GM21360 (cell line): ENCODE results near the gene HEY2.
"Not testable (repeated sequence)": the region's sequence is repeated elsewhere in the genome, so short reads cannot be mapped to it uniquely, and the experiment has no call there.

Experiments
- ATAC-seq: cut with Tn5 transposase; IDR thresholded peaks from one replicate; pipeline ENCODE4 v1.9.1; 2021; ENCODE audit warnings: mild to moderate bottlenecking, moderate library complexity; ENCODE audit not compliant: unreplicated experiment

Gene HEY2

DNA sequence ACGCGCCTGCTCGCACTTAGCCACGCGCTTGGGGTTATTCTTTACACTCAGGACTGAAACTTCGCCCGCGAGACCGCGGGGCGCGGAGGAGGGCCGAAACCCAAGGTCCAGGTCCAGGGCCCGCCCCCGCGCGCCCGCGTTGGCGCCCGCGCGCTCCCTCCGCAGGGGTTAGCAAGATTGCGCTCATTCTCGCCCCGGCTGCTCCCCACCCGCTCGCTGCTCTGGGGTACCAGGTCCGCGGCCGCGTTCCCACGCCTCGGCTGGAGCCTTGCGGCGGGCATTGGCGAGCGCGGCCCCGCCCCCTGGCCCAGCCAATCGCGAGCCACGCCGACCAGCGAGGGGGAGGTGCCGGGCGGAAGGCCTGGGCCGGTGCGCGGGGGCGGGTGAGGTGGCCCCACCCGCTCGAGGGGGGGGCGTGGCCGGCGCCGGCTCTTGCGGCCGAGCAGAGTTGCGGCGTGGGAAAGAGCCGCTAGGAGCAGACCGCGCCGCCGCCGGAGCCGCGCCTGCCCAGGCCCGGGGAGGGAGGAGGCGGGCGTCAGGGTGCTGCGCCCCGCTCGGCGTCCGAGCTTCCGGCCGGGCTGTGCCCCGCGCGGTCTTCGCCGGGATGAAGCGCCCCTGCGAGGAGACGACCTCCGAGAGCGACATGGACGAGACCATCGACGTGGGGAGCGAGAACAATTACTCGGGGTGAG is at the start of gene HEY2:
Gene HEY2 (plus strand): TSS at position 460 of the 692 bp plus-strand sequence. CDS start 145 bp downstream, at position 605.
- ATAC-seq, result peak; percentile 82

DNA sequence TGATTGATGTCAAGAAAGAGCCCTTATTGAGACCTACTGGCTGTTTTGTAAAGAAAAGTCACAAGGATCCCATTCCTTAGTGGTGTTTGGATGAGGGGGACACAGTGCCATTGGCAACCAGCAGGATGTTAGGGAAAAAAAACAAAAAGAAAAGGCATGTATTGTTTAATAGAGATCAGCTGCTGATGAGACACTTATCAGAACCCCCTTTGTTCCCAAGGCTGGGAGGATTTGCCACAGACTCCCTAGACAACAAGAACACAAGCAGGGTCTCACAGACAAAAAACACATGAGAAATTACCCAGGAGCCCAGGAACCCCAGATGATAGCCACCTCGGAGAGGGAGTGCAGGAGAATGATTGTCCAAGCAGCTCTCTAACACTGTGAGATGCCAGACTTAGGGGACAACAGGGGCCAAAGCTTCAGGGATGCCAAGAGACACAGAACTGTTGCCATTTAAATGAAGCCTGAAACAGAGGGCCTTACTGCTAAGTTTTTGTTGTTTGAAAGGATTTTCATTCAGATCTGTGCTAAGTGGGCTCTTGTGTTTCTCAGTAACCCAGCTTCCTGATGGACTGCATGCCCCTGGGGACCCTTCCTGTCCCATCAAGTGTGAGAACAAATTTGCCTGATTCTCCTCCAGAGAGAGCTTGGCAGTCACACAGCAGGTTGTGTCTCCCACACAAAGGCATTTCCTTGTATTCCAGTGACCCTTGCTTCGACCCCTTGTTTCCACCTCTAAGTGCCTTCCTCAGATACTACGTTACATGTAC is 48.7 kb upstream of the HEY2 start:
- no peak for ATAC-seq

DNA sequence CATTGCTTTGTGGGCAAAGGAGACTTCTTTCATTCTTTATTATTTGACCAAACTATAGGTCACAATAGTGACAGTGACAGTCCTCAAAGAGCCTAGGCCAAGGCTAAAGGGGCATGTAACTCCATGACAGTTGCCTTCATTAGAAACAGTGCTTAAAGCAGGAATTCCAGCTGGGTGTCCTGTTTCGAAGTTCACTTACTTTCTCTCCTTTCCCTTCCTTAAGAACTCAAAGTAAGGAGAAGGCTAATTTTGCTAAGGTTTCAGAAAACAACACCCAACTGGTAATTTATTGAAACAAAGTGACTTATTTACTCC is 48.1 kb upstream of the HEY2 start:
- ATAC-seq, result no peak

DNA sequence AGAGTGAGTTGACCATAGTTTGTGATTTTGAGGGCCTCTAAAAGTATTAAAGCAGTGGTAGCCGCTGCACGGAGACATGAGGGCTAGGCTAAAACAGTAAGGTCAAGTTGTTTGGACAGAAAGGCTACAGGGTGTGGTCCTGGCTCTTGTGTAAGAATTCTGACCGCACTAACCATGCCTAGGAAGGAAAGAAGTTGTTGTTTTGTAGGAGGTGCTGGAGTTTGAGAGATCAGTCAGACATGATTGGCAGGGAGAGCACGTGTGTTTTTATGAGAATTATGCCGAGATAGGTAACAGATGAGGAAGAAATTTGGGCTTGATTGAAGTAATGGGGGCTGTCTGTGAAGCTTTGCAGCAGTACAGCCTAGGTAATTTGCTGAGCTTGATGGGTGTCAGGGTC is 45.5 kb upstream of the HEY2 start:
- ATAC-seq, result not testable (repeated sequence)

DNA sequence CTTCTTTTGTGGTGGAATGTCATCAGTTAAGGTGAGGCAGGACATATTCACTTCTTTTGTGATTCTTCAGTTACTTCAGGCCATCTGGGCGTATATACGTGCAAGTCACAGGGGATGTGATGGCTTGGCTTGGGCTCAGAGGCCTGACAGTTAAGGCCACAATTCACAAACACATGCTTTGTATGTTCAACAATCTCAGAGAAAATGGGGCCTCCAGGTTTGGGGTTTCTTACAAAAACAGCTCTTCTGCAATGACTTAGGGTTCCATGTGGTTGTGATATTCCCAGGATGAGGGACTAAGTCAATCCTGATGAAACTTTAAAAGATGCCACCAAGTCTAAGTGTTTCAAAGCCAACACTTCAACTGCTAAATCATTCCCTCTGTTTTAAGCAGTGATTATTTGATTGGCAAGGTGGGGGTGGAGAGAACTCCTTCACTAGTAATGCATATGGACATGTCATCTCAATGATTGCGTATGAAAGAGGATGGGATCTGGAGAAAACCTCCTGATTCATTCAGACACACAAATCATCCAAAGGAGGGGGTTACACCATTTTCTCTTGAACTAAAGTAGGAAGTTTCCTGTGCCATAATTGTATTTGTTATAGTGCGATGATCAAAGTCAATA is 41.7 kb upstream of the HEY2 start:
- ATAC-seq, result no peak

DNA sequence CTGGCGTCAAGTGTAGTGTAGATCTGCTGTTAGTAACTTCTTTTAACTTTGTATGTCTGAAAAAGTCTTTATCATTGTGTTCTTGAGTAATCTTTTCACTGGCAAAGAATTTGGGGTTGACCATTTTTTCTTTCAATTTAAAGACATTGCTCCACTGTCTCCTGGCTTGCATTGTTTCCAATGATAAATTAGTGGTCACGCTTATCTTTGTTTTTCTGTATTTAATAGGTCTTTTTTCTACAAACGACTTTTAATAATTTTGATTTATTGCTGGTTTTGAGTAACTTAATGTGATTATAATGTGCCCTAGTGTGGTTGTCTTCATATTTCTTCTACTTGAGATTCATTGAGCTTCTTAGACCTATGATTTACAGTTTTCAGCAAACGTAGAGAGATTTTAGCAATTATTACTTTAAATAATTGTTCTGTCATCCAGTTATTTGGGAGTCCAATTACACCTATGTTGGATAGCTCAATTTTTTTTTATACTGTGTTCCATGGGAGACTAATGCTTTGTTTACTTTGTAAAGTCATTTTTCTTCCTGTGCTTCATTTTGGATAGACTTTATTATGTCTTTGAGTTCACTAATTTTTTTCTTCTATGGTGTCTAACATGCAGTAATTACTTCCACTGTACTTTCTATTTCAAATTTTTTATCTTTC is 38.3 kb upstream of the HEY2 start:
- ATAC-seq, result no peak

DNA sequence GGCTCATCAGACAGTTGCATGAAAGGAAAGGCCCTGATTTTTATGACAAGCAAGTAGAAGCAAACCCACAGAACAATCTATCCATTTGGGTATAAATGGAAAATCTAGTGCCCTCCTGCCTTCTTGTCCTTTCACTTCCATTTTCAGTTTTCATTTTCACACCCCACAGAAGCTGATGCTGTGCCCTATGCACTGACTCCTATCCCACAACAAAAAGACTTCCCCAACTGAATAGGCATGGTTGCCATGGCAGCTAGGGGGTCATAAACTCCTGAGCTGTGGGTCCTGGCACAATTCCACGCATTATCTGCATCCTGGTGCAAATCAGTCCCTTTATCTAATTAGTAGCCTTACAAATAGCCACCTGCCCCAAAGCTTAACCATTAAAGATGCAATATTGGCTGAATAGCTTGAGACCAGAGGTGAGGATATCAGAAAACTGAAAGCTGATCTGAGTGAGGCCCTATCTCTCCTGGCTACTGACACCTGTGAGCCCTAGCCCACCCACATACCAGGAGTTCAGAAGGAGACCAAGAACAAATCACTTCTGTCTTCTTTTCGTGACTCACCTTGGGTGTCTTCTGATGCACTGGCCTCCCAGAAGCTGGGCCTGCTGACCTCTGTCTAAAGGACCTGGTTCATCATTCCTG is 34.9 kb upstream of the HEY2 start:
- peak; percentile 56 for ATAC-seq

DNA sequence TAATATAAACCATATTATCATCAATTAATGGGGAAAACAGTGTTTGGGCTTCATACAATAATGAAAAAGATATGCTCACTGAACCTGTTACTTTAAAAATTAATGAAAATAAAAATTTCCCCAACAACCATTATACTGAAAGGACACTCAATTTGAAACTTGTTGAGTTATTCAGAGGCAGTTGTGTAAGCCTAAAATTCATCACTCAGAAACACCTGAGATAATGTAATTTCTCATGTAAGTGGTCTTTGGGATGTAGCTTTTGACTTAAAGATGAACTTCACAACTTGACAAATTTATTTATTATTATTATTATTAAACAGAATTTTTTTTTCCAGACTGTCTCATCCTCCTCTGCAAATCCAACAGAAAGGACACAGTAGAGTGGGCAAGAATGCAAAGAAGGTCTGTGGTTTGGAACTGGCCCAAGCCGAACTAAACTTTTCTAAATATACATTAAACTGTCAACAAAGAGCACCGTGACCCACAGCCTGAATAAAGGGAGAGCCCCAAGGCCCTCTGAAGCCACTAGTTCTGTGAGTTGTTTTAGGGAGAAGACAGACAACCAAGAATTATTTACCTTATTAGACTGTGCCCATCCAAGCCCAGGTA is 32.2 kb upstream of the HEY2 start:
- peak; percentile 87 for ATAC-seq

DNA sequence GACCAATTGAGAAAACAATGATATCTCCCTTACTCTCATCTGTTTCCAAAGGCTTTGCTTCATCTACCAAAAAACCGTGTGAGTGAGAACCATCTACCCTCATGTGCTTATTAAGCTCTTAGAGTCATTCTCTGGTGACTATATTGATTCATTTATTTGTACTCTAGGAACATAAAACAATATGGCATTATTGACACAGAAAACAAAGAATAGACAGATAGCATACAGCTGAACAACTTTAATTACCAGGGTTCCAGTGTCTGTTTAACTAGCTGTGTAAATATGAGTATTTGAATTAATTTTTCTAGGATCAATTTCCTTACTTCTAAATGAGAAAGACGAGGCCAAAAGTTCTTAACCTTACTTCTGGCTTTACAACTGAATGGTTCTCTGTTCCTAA is 31.3 kb upstream of the HEY2 start:
- no peak for ATAC-seq

DNA sequence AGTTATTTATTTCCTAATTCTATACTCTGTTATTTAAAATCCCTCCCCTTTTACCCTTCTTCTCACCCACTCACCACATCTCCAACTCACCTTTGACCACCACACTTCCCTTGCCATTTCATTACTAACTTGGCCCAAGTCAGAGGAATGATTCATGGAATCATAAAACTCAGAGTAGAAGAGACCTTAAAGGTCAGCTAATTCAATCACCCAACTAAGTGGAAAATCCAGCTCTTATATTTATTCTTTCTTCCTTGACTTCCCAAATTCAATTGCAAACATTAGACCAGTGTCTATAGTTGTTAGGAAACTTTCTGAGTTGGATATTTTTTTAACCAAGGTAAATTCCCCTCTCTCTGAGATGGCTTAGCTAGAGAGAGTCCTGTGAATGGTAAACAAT is 26.5 kb upstream of the HEY2 start:
- ATAC-seq, result no peak

DNA sequence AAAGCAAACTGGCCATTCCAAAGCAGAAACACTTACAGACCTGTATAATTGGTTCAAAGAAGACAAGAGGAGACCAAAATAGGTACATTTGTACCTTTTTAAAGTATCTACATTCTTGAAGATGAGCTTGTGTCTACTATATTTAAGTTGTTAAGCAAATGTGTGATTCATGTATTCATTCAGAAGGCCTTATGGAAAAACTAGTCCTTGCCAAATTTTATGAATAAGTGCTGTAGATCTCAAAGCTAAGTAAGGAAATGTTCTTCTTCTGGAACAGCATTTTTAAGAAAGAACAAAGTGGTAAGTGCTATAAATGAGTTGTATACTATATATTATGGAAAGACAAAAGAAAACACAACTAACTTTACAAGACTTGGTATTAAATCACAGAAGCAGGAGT is 22.2 kb upstream of the HEY2 start:
- ATAC-seq, result no peak

DNA sequence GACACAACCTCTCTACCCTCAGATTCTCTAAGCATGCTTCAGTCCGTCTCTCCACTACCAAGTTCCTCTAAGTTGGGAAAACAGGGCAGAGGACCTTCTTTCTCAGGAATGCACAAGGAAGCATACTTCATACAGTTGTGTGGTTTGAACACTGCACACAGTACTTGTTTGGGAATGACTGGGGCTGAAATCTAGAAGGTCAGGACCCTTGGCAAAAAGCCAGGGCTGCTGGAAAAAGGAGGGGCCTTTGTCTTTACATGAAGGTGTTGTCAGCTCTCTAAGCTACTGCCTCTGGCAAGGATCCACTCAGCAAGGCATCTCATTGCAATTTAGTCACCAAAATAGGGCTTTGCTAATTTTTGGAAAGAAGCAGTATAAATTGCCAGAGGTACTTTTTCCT is 20.7 kb upstream of the HEY2 start:
- ATAC-seq, result no peak

DNA sequence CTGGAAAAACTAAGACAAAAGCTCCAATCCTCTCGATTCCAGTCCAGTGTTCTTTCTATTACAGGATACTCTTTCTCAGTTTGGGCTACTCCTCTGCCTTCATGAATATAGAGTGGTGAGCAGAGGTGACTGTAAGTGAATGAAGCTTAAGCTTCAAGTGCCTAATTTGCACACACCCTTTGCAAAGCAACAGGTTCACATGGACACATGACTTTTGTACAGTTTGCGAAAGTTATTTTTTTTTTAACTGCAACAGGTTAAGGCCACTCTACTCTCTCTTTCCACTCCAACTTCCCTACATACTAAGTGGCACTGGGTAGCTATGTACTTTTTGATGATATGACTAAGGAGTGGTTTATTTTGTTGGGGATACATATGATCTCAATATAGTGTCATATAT is 19.4 kb upstream of the HEY2 start:
- ATAC-seq, result no peak

DNA sequence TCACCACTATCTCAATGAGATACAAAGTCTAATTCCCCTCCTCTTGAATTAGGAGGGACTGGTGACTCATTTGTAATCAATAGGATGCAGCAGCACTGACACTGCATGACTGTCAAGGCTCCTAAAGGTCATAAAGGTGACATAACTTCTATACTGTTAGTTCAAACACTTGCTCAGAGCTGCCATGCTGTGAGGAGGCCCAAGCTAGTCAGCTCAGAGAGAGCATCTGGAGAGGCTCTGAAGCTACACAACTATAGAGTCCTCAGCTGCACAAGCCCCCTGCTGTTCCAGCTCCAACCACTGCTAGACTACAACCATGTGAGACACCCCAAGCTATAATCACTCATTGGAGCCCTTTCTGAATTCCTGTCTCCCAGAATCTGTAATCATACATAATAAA is 17.0 kb upstream of the HEY2 start:
- no peak for ATAC-seq

DNA sequence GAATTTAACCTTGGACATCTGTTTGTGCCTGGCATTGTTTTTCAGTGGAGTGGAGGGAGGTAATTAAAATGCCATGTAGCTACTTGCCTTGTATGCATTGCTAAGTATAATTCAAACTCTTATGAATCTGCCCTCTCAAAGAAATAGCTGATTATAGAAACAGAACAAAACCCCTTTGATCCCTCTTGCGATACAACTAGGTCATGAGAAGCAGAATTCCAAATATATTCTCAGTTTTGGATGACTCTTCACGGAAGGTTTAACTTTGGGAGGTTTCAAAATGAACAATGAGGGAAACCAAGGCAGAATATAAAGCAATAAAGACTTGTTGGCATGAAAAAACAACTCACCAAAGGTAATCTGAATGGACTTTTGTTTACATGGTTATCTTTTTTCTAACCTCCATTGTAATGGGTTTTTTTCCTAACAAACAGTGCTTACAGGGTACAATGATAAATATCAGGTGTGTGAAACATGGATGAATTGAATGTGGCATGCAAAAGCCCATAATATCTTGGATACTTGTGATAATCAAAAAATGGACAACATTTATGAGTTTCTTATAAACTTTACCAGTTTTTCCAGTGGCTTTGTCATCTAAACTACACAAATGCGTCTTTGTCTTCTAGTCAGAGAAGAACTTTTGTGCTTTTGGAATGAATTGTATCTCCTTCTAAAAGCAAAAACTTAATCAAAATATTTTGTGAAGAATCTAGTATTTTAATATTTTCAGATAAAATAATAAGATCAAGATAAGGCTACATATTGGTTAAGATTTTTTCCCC is 15.7 kb upstream of the HEY2 start:
- no peak for ATAC-seq

DNA sequence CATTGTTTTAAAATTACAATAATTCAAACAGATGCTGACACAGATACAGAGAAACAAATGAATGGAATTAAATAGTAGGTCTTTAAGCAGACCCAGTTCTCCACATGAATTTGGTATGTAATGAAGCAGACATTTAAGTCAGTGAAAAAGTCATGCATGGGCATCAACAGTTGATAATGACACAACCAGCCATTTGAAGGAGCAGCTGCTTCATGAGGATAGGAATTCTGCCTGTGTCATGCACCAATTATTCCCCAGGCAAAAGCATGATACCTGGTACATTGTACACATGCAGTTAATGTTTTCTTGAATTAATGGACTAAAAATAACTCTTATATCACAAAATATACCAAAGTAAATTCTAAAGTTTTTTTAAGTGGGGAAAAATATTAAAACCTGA is 11.2 kb upstream of the HEY2 start:
- ATAC-seq, result no peak

DNA sequence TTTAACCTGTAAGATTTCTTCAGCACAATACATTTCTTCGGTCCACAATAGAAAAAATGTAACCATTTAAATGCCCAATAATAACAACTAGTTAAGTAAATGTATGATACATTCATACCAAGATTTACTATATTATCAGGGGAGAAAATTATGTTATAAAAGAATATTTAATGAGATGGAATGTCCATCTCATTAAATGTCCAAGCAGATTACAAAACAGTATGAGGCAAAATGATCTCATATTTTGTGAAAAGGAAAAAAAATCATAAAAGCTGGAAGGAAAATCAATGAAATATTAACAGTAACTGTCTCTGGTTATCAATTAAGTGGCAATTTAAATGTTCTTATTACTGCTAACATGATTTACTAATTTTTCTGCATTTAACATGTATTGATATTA is 10.1 kb upstream of the HEY2 start:
- ATAC-seq, result no peak

DNA sequence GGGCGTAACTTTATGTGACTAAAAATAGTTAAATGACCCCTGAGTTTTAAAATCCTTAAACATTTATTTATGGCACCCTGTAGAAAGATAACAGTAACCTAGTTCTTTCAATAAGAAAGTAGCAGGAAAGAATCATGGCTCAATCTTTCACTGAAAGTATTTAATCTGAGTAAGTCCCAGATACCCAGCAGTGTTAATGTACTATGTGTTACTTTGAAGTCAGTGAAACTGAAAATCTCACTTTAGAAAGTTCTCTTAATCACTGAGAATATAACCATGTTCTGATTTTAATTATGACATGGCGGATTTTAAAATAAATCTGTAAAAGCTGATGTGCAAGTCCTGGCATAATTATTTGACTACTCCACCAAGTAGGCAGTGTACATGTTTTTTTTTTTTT is 8.1 kb upstream of the HEY2 start:
- ATAC-seq, result no peak

DNA sequence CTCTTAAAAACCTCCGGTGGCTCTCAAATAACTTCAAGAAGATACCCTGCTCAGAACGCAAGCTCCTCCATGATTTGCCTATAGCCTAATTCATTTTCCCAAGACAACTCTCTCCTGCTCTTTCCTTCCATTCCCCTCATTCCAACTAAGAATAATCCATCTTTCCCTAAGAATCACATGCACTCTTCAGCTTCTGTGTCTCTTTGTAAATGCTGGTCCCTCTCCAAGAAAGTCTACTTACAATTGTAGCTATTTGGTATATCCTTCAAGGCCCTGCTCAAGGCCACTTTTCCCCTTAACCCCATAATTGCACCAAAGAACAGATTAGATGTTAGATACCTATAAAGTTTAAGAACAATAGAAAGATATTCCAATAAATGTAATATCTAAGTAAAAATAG is 7.4 kb upstream of the HEY2 start:
- no peak for ATAC-seq

DNA sequence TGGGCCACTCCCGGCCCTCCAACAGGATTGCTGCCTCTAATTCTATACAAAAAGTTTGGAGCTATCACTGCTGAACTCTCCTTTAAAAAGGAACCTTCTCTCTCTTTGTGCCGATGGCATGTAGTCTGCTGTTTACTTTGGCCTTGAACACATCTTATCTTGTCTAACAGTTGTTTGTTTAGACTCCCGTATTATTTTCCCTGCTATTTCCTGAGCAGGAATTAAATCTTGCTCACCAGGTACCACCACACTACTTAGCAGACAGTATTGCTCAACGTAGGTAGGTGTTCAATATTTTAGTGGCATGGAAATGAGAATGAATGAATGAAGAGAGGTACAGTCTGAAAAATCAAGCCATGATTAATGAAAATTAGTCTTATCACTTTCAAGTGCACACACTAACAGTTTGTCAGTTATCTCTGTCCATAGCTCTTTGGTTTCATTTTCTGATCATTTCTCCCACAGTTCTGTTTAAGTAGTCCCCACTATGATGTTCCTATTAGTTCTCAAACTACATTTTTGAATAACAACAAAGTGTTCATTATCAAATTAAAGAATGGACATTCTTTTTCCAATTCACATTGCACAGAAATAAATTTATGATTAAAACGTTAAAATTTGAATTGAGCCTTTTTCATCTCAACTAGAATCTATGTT is 6.8 kb upstream of the HEY2 start:
- no peak for ATAC-seq
